GM23338 (cell line): Measurements from ENCODE around the gene PSMG1.

Experiments
- CTCF ChIP-seq, 2 experiments: fragments of 200-600 bp in 1 of 2; sonication (generic) in 1 of 2; conservative IDR thresholded peaks; 2 replicates each; pipeline versions ENCODE4 v1.5.1 to v1.6.1; 2016 to 2017; ENCODE audit warnings: antibody characterized with exemption in 2 of 2, low read depth in 2 of 2, mild to moderate bottlenecking in 2 of 2, moderate library complexity in 1 of 2
- REST ChIP-seq: IDR thresholded peaks from one replicate; pipeline ENCODE4 v1.6.1; 2018; ENCODE audit warnings: antibody characterized with exemption; ENCODE audit not compliant: unreplicated experiment

- no peak for TF ChIP-seq REST
- no peak for TF ChIP-seq CTCF (conservative IDR thresholded peaks at IDR 0.05; ENCODE audit: low read depth in 2 of 2)
Measured at GRCh38 chr21:39182016-39182415, 1.2 kb downstream of the PSMG1 start.
